ENCODE results near the gene FAF1.
A peak's percentile ranks its signal among the peaks of the same experiment; 100 is the strongest.

Gene FAF1

GRCh38 chr1:50930965-50931737 lies 28.9 kb downstream of the FAF1 start:
- Histone ChIP-seq H3K4me3 (ENCODE audit: low read length) (no peak overlapping the region), H3F3A (ENCODE audit: control insufficient read depth, insufficient read depth) (peaks cover 19% of the 10 kb centered on the region), H3K27me3 (ENCODE audit: control insufficient read depth, low read length) (no peaks in the 10 kb centered on the region), H3K9me2 (replicated peaks; ENCODE audit: control insufficient read depth, low read length) (no peaks in the 10 kb centered on the region), H3K36me3 (ENCODE audit: control insufficient read depth, low read length) (peaks cover 18% of the 10 kb centered on the region), H4K20me1 (ENCODE audit: control insufficient read depth, insufficient read depth, low read depth, low read length) (peaks cover 7% of the 10 kb centered on the region; the same call in 1 of the 2 replicates), H3K9me3 (ENCODE audit: control insufficient read depth, insufficient read depth, low read length) (no peaks in the 10 kb centered on the region; the same call in 1 of the 2 replicates), H3K4me2 (ENCODE audit: low read length) (no peak overlapping the region; the same call in 1 of the 2 replicates), H3K27ac (ENCODE audit: low read depth, low read length) (no peak overlapping the region), H3K79me2 (ENCODE audit: control insufficient read depth, low read length) (peaks cover 97% of the 10 kb centered on the region), H3K4me1 (ENCODE audit: control insufficient read depth, low read length) (peaks cover 20% of the 10 kb centered on the region)
- no peak for TF ChIP-seq CTCF (IDR thresholded peaks at IDR 0.05; ENCODE audit: low read depth, low read length, poor library complexity, severe bottlenecking)

- peaks cover 97% of the 10 kb centered on the region for H3K79me2 ChIP-seq (ENCODE audit: control insufficient read depth, low read length)
- no peaks in the 10 kb centered on the region for H3K27me3 ChIP-seq (ENCODE audit: control insufficient read depth, low read length)
- no peak overlapping the region for H3K27ac ChIP-seq (ENCODE audit: low read depth, low read length)
- H3K4me2 ChIP-seq (ENCODE audit: low read length): no peak overlapping the region
- no peak overlapping the region for H3K4me3 ChIP-seq (ENCODE audit: low read length)
- H4K20me1 ChIP-seq (ENCODE audit: control insufficient read depth, insufficient read depth, low read depth, low read length): peaks cover 7% of the 10 kb centered on the region; the same call in 1 of the 2 replicates
- peaks cover 7% of the 10 kb centered on the region; the same call in 1 of the 2 replicates for H3K9me3 ChIP-seq (ENCODE audit: control insufficient read depth, insufficient read depth, low read length)
- peaks cover 28% of the 10 kb centered on the region for H3K36me3 ChIP-seq (ENCODE audit: control insufficient read depth, low read length)
- peaks cover 20% of the 10 kb centered on the region for H3K4me1 ChIP-seq (ENCODE audit: control insufficient read depth, low read length)
- TF ChIP-seq EZH2phosphoT487 (IDR thresholded peaks at IDR 0.05; ENCODE audit: borderline replicate concordance, low read length): no peak
- TF ChIP-seq CTCF (IDR thresholded peaks at IDR 0.05; ENCODE audit: low read depth, low read length, poor library complexity, severe bottlenecking): no peak
- no peaks in the 10 kb centered on the region for H3K9me2 ChIP-seq (replicated peaks; ENCODE audit: control insufficient read depth, low read length)
- peaks cover 19% of the 10 kb centered on the region for H3F3A ChIP-seq (ENCODE audit: control insufficient read depth, insufficient read depth)
Measured at GRCh38 chr1:50930193-50930592, 29.9 kb downstream of the FAF1 start.

- no peaks in the 10 kb centered on the region for H3K27me3 ChIP-seq (ENCODE audit: control insufficient read depth, low read length)
- H3K79me2 ChIP-seq (ENCODE audit: control insufficient read depth, low read length): peaks cover 97% of the 10 kb centered on the region
- H4K20me1 ChIP-seq (ENCODE audit: control insufficient read depth, insufficient read depth, low read depth, low read length): peaks cover 7% of the 10 kb centered on the region; the same call in 1 of the 2 replicates
- peaks cover 20% of the 10 kb centered on the region for H3K4me1 ChIP-seq (ENCODE audit: control insufficient read depth, low read length)
- no peak overlapping the region for H3K27ac ChIP-seq (ENCODE audit: low read depth, low read length)
- peaks cover 16% of the 10 kb centered on the region for H3F3A ChIP-seq (ENCODE audit: control insufficient read depth, insufficient read depth)
- TF ChIP-seq CTCF (IDR thresholded peaks at IDR 0.05; ENCODE audit: low read depth, low read length, poor library complexity, severe bottlenecking) (peak; percentile 55), EZH2phosphoT487 (IDR thresholded peaks at IDR 0.05; ENCODE audit: borderline replicate concordance, low read length) (no peak)
- no peak overlapping the region for H3K4me3 ChIP-seq (ENCODE audit: low read length)
- no peaks in the 10 kb centered on the region for H3K9me2 ChIP-seq (replicated peaks; ENCODE audit: control insufficient read depth, low read length)
- peaks cover 10% of the 10 kb centered on the region; the same call in 1 of the 2 replicates for H3K9me3 ChIP-seq (ENCODE audit: control insufficient read depth, insufficient read depth, low read length)
- H3K4me2 ChIP-seq (ENCODE audit: low read length): no peak overlapping the region
- H3K36me3 ChIP-seq (ENCODE audit: control insufficient read depth, low read length): peaks cover 30% of the 10 kb centered on the region
Measured at GRCh38 chr1:50929376-50929958, 30.6 kb downstream of the FAF1 start.

All from DOHH2 (cell line).